ENCODE data around the gene SLC25A51. TPM values are rescaled to one million over a fixed set of nuclear protein-coding genes. Genes with fewer than 3 reads are reported as not detected.
A peak's percentile ranks its signal among the peaks of the same experiment; 100 is the strongest.

SLC25A51 gene, protein sequence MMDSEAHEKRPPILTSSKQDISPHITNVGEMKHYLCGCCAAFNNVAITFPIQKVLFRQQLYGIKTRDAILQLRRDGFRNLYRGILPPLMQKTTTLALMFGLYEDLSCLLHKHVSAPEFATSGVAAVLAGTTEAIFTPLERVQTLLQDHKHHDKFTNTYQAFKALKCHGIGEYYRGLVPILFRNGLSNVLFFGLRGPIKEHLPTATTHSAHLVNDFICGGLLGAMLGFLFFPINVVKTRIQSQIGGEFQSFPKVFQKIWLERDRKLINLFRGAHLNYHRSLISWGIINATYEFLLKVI
- 10 to 100 TPM; 30.2 to 30.3 TPM for total RNA-seq
- long read RNA-seq, transcript SLC25A51-203 (4 exons, 1,871 nt), result major isoform, 11 of 14 reads
- long read RNA-seq, partial matches to known transcripts, result 1 of 14 reads
- long read RNA-seq, other reads (novel, unspliced or antisense), result 2 of 14 reads

DNA sequence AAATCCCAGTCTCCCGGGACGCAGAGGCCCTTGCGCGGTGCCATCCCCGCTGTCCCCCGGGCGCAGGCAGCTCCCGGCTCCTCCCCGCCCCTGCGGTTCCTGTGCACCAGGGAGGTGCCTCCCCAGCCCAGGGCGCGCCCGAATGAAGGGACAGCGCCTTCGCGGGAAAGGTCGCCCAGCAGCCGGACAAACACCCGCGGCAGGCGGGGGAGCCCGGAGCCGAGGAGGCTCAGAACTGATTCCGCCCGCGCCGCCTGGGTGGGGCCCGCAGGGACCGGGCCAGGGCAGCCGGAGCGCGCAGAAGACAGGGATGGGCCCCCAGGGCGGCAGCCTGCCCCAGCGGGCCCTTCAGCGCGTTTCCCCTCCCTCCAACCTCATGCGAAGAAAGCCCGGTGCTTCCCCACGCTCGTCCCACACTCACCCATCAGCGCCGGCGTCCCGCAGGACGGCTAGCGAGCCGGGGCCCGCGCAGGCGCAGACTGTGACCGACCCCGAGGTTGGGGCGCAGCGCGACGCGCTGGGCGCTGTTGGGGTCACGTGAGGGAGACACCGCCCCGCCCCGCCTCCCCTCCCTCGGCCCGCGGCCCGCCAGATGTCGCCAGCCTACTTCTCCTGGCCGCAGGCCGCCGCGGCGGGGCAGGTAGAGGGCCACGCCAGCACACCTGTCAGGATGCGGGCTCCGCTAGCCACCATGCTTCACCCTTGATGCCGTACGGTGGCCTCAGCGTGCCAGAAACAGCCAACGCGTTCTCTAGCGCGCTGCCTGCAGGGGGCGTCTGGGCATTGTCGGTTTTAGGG, at the start of gene SLC25A51:
Gene SLC25A51 (minus strand): TSS at position 481 of the 798 bp plus-strand sequence. CDS start 15,577 bp downstream, outside the sequence.
- intact Hi-C loops (cut with DNase I), result loop anchor here in 1 of 2 donors (10.0 kb wide), 1 partner anchor 461 kb away; no protein-coding TSS in a partner anchor
- peak; percentile 93 for DNase-seq
- peak; percentile 92 to 96 for ATAC-seq

DNA sequence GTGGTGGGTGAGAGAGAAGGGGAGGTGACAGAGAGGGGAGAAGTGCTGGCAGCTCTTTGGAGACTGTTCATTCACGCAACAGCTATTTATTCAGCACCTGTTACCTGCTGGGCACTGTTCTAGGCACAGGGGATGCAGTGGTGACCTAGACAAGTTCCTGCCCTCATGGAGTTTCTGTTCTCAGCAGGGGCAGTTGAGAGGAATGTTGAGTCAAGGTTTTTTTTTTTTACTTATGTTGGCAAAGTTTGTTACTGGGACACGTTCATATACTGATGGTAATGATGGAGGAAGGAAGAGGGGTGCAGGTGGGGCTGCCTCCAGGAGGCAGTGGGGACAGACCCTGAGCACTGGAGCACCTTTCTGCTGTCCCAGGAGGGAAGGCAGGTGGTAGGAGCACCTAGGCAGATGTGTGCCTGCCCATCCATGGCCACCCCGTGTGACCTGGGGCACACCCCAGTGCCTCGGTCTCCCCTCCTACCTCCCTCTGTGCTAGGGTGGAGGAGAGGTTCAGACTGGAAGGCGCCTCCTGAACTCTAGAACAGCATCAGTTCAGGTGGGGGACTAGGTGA, 49.4 kb upstream of the SLC25A51 start:
- DNase-seq, result no peak
- intact Hi-C loops (cut with DNase I), result no loop called here
- no peak for ATAC-seq

DNA sequence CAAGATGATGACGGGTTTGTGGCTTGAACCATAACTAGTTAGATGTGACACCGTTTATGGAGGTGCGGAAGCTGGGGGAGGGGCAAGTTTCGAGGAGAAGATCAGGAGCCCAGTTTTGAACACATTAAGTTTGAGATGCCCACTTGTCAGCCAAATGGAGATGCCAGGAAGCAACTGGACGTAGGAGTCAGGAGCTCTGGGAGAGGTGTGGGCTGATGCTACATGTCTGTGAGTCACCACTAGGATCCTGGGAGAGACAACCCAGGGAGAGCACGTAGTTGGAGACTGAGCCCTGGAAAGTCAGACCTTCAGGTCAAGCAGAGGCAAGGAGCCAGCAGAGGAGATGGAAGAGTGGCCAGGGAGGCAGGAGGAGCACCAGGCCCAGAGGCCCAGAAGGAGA, 48.8 kb upstream of the SLC25A51 start:
- intact Hi-C loops (cut with DNase I), result no loop called here
- peak in 1 of 2 donors; percentile 81 for ATAC-seq
- DNase-seq, result no peak

DNA sequence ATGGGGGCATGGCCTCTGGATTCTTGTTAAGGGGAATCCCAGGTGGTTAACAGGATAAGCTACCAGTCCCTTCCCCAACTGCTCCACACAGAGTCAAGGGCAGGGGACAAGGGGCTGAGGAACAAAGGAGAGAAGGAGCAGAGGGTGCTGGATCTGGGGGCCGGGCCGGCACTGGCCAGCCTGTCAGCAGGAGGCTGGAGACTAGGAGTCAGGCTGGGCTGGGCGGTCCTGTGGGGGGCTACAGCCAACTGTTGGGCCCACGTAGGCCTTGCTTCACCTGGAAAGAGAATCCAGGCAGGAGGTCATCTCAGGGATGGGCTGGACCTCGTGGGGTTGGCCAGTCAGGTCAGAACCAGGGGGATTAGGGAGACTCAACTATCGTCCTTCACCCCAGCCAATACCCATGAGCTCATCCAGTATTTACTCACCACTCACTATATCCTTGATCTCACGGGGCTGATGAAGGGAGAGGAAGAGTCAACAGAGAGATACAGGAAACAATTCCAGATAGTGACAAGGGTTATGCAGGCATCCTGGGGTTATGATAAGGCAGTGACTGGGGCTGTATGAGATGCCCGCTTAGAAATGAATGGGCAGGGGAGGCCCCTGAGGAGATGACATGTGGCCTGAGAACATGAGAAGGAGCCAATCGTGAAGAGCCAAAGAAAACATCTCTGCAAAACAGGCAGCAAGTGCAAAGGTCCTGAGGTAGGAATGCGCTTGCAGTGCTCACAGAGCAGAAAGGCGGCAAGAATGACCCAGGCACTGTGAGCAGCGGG, 47.9 kb upstream of the SLC25A51 start:
- no peak for DNase-seq
- intact Hi-C loops (cut with DNase I), result no loop called here
- no peak for ATAC-seq

DNA sequence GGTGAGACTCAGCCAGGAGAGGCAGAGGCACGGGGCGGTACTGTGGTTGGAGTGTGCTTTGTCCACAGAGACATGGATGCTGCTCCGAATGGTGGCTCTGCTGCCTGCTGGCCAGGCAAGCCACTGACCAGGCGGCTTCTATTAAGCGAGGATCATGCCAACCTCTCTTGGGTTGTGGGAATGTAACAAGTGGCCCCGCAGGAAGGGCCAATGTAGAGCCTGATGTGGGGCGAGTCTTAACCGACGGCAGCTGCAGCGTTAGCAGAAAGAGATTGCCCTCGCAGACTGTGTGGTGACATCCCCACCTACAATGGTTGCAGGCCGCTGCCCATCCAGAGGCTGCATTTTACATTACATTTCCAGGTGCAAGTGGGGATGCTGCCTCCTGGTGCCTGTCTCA, 46.6 kb upstream of the SLC25A51 start:
- intact Hi-C loops (cut with DNase I), result no loop called here
- ATAC-seq, result no peak
- DNase-seq, result no peak

DNA sequence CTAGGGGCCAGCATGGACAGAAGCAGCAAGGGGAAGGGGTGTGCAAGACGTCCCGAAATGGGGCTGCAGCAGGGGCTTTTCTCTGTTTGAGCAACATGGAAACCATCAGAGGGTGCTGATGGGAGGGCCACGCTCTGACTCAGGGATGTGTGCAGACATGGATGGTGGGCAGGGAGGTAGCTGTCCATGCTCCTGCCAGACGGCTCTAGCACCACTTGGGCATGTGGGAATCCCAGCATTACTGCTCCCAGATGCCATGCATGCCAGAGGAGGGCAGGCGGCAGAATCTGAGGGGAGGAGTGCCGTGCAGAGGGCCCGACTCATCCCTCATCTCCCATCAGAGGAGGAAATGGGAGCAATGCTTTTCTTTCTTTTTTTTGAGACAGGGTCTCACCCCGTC, 45.6 kb upstream of the SLC25A51 start:
- DNase-seq (no peak), ATAC-seq (peak; percentile 26 to 46)
- intact Hi-C loops (cut with DNase I), result no loop called here

DNA sequence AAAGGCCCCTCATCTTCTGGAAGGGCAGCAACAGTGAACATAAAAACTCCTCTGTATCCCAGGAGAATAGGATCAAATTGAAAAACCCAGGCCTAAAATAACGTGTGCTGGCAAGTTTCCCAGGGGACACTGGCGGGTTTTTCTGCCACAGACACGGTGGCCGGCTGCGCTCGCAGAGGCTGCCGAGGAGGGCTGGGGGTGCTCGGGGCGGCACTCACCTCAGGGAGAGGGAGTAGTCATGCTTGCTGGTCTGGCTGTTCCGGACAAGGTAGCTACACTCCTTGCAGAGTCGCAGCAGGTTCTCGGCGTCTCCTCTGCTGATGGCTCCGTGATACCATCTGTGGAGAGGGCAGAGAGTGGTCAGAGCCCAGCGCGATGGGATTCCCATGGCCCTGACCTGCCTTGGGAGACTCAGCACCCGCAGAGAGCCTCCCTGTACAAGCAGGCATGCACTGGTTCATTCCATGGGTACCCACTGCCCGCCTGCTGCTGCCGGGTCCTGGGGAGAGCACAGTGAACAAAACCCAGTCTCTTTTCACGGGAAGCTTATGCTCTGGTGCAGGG, 44.6 kb upstream of the SLC25A51 start:
- ATAC-seq (no peak), DNase-seq (no peak)
- intact Hi-C loops (cut with DNase I), result no loop called here

DNA sequence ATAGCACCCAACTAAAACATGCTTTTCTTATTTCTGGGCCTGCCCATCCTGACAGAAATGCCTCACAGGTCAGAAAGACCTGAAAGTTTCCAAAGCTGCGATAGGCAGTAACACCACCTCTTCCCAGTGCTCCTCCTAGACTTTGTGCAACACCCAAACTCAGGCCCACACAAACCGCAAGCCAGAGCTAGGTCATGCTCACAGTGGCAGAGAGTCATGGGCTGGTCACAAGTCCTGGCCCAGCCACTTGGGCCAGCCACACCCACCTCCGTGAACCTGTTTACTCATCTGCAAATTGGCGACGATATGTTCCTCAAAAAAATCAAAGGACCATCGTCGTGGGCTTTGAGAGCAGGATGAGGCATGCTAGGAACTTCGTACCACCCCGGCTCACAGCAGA, 44.0 kb upstream of the SLC25A51 start:
- intact Hi-C loops (cut with DNase I), result no loop called here
- ATAC-seq (no peak), DNase-seq (no peak)

DNA sequence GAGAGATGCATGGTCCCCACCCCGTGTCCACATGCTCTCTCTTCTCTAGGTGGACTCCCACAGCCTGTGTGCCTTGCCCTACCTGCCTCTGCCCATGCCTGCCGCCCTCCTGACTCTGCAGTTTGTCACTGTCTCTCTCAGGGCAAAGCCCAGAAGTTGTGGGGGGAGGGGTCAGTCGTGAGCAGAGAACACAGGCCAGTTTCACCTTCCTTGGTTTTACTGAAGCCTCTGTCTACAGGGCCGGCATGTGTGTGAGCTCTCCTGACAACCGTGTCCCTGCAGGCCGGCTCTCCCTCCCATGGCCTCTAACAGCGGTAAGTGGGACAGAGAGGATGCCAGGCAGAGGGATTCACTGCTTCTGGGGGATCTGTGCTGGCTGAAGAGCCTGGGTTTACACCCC, 43.5 kb upstream of the SLC25A51 start:
- DNase-seq (no peak), ATAC-seq (no peak)

DNA sequence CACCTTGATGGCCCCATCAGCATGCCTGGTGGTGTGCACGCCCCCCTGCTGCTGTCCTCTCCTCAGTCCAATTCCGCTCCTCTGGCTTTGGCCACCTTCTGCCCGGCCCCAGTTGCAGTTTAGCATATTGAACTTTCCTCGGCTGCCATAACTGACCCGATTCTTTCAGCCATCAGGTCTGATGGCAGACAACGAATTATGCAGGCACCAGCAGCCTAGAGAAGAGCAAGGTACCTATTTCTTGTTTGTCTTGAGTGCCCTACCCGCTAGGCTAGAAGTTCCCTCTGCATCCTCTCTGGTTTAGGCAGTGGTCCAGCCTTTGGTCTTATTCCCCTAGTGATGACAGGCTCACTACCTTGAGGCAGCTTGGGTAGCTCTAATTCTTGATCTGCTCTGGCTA, 43.0 kb upstream of the SLC25A51 start:
- intact Hi-C loops (cut with DNase I), result no loop called here
- no peak for DNase-seq
- ATAC-seq, result no peak

More for the DNA sequence above, 43.5 kb upstream of the SLC25A51 start:
- intact Hi-C loops (cut with DNase I), result no loop called here

DNA sequence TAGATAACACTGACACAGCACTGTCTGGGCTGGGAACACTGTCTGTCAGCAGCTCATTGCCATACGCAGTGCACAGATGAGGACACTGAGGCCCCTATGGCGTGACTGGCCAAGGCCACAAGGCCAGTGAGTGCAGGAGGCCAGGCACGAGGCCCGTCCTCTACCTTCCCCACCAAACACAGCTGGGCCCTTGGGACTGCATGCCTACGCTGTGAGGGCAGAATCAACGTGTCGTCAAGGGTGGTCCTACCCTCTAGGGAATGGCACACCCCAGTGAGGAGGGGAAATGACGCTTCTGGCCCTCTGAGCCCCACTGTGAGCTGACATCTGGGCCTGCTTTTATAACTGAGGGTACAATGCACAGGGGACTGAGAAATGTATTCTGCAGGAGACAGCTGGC, 42.1 kb upstream of the SLC25A51 start:
- intact Hi-C loops (cut with DNase I), result no loop called here
- ATAC-seq (no peak), DNase-seq (no peak)

DNA sequence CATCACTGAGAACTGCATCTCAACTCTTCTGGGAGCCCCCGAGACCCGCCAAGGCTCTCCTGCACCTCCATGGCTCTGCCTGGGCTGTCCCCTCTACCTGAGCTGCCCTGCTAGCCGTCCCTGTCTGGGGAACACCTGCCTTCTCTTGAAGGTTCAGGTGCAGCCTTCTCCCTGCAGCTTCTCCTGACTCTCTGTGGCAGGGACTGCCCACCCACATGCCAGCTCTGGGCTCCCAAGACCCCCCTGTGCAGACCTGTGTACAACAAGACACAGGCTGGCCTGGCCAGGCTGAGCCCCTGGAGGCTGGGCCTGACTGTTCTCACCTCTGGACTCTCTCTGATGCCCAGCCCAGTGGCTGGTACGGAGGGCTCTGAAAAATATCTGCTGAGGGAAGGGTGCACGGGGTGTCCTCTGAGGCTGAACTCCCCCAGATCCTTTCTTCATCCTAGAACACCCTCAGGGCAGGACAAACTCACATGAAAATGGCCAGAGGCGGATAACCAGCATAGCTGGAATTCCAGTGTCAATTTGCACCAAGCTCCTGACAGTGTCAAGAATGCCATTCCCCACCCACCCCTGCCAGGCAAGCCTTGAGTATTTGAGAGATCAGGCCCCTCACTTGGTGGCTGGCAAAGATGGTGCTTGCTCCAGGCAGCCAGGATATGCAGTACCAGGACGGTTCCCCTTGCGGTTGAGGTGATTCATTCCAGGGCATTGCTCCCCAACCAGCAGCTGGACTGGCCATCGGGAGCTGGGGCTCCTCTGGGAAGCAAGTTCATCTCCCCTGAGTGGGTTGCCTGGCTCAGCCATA, 40.9 kb upstream of the SLC25A51 start:
- intact Hi-C loops (cut with DNase I), result loop anchor here in 1 of 2 donors (5.0 kb wide), 1 partner anchor 37 kb away; no protein-coding TSS in a partner anchor
- DNase-seq, result no peak
- ATAC-seq, result peak; percentile 8 to 63

DNA sequence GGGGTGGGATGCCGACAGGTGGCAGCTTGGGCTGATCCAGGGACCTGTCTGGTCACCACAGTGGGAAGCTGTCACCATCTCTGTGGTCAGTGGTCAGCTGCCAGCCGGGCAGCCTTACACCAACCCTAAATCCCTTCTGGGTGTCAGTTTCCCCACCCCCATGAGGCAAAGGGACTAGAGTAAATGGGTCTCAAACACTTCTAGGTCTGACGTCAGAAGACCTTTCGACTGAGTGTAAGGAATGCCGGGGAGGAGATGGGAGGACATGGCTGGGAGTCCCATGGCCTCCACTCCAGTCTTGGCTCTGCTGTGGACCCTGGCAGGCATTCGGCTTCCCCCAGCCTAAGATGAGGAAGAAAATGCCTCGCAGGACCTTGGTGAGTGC, 40.3 kb upstream of the SLC25A51 start:
- no peak for DNase-seq
- intact Hi-C loops (cut with DNase I), result loop anchor here in 1 of 2 donors (5.0 kb wide), 1 partner anchor 38 kb away; no protein-coding TSS in a partner anchor
- peak; percentile 15 to 23 for ATAC-seq

DNA sequence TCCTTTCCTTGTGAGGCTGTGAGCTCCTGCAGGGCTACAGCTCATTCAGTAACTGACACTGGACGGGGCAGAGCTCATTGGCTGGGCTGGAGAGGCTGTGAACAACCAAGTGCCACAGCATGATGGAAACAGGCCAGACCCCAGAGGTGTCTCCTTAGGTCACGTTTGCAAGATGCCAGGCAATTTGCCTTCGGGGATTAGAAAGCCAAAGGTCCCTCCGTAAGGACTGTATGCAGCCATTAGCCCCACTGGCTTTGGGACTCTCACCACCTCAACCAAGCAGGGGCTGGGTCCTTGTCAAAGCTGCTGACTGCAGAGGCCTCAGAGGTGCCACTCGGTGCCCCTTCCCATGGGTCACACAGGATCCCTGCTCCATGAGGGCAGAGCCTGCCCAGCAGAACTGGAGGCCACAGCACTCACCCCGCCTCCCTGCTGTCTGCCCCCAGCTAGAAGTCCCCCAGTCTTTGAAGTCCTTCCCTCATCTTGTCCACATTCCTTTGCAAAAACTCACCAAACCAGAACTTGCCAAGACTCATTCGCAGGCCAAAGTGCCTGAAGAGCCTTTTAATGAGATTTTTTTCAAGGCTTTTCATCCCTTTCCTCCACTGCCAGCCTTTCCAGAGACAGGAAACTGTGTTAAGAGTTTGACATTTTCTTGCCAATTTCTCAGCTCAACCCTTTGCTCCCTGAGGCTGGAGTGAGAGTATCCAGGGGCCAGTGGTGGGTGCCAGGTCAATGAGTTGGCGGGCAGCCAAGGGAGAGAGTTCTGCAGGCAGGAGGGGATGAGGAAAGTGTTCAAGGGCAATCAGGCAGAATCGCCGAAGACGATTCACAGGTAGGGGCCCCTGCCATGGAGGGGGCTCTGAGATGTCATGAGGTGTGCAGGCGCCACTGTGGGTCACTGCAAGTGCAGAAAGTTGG, 39.7 kb upstream of the SLC25A51 start:
- ATAC-seq (peak; percentile 34 to 56), DNase-seq (peak; percentile 55)
- intact Hi-C loops (cut with DNase I), result loop anchor here in 1 of 2 donors (5.0 kb wide), 1 partner anchor 39 kb away; no protein-coding TSS in a partner anchor

DNA sequence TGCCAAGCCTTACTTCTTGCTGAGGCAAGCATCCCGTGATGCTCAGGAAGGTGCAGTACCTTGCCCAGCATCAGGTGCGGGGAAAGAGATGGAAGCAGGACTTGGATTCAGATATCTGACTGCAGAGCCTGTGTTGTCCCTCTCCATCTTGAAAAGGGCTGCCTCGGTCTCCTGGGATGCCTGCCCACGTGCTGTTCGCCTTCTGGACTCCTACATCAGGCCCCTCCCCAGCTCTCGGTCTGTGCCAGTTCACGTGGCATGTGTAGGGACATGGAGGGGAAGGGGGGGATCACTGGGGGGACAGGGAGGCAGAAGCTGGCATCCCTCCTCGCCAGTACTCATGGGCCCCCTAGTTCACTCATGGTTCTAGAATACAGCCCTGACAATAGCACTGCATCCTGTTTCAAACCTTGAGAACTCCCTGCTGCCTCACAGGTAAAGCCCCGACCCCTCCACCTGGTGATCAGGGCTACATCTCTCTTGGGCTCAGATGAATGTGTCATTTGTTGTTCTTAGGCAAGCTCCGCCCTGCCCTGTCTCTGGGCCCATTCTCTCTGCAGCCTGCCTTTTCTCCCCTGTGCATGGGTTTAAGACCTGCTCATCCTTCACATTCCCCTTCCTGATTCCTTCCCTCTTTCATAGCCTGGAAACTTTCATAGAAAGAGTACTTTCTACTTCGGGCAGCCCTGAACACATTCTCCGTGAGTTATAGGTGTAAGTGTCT, 38.9 kb upstream of the SLC25A51 start:
- ATAC-seq (no peak), DNase-seq (no peak)
- intact Hi-C loops (cut with DNase I), result loop anchor here in 1 of 2 donors (5.0 kb wide), 1 partner anchor 40 kb away; no protein-coding TSS in a partner anchor

DNA sequence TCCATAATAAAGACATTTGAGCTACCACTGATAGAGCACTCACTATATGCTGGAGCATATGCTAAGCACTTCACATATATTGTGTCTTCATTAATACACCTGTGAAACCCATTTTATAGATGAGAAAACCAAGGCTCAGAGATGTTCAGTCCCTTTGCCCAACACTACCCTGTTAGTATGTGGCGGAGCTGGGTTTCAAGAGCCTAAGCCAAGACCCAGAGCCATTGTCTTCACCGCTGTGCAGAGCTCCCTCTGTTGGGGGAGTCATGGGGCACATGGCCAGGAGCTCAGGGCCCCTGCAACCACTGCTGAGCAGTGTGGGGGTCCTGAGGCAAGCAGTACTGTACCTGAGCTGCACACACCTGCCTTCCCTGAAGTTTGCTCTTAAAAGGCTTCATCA, 37.3 kb upstream of the SLC25A51 start:
- no peak for ATAC-seq
- DNase-seq, result no peak
- intact Hi-C loops (cut with DNase I), result loop anchor here in 1 of 2 donors (5.0 kb wide), 1 partner anchor 41 kb away; no protein-coding TSS in a partner anchor
